Testis (tissue), 3 donors: ENCODE results near the gene NT5E. TPM values are rescaled to one million over a fixed set of nuclear protein-coding genes. Genes with fewer than 3 reads are reported as not detected.

Experiments used
- DNase-seq: peaks from one replicate; pipeline ENCODE4 v3.0.0-alpha.2; 2019
- H3K27ac ChIP-seq, 2 donors: fragments of 200-600 bp; sonication (generic); one replicate each; pipeline ENCODE4 v1.5.1; 2019
- H3K27me3 ChIP-seq: fragments of 200-600 bp; sonication (generic); one replicate; pipeline ENCODE4 v1.5.1; 2019
- H3K36me3 ChIP-seq: fragments of 200-600 bp; sonication (generic); one replicate; pipeline ENCODE4 v1.5.1; 2017; ENCODE audit warnings: low read depth; ENCODE audit errors: missing control alignments
- H3K4me1 ChIP-seq: fragments of 200-600 bp; sonication (generic); one replicate; pipeline ENCODE4 v1.5.1; 2019
- H3K4me3 ChIP-seq, 2 donors: fragments of 200-600 bp; sonication (generic); one replicate each; pipeline ENCODE4 v1.5.1; 2017 to 2019
- H3K9me3 ChIP-seq: fragments of 200-600 bp; sonication (generic); one replicate; pipeline ENCODE4 v1.5.1; 2017
- POLR2A ChIP-seq: fragments of 450-650 bp; IDR thresholded peaks from one replicate; pipeline ENCODE4 v1.6.1; 2017; ENCODE audit warnings: antibody characterized with exemption, mild to moderate bottlenecking, moderate library complexity
- WGBS, 2 donors: methylation state at CpG; one replicate each; pipeline ENCODE4 v1.1.5; 2018; 5-methylcytosine and 5-hydroxymethylcytosine counted together
- intact Hi-C: fragments of 100-400 bp; cut with DNase I; formaldehyde crosslinking; loops from one replicate; pipeline ENCODE4 v1.15.1; 2023; ENCODE audit warnings: low total_unique reads
- polyA plus RNA-seq: library from polyadenylated mRNA; stranded (reverse); fragments of 350-450 nt; fragmentation: Illumina TruSeq; extraction: RNeasy Lipid Tissue Mini Kit (QIAGEN cat#74804); gene quantifications from one replicate; pipeline ENCODE4 v1.2.3, GENCODE V29; 2014; ENCODE audit warnings: low read depth, low replicate concordance; ENCODE audit not compliant: insufficient read depth
- total RNA-seq, 2 donors: library from RNA; depleted of rRNA; stranded (reverse); fragments of >200 nt; gene quantifications; one replicate each; pipeline ENCODE4 v1.2.3, GENCODE V29; 2016
- TF ChIP-seq, protein P1 (sequence below), 3 experiments: fragments of 450-650 bp in 2 of 3; fragments of 200-600 bp in 1 of 3; sonication (generic) in 1 of 3; IDR thresholded peaks; one replicate each; pipeline ENCODE4 v1.5.1; 2016 to 2019; ENCODE audit warnings: antibody characterized with exemption in 3 of 3, mild to moderate bottlenecking in 2 of 3, moderate library complexity in 1 of 3

Gene NT5E
- total and polyA plus RNA-seq, 3 donors from 2014 or later = 32.3 to 33.8 (median 32.4) TPM

GRCh38 chr6:85455471-85456026 is 5.7 kb downstream of the NT5E start:
- intact Hi-C loops = no loop called here
- Histone ChIP-seq H3K27ac (no peak overlapping the region), H3K36me3 (no peaks in the 10 kb centered on the region), H3K4me3 (no peak overlapping the region), H3K9me3 (no peaks in the 10 kb centered on the region), H3K27me3 (no peaks in the 10 kb centered on the region), H3K4me1 (peaks cover 12% of the 10 kb centered on the region)
- DNase-seq = no peak
- TF ChIP-seq, protein P1, sequence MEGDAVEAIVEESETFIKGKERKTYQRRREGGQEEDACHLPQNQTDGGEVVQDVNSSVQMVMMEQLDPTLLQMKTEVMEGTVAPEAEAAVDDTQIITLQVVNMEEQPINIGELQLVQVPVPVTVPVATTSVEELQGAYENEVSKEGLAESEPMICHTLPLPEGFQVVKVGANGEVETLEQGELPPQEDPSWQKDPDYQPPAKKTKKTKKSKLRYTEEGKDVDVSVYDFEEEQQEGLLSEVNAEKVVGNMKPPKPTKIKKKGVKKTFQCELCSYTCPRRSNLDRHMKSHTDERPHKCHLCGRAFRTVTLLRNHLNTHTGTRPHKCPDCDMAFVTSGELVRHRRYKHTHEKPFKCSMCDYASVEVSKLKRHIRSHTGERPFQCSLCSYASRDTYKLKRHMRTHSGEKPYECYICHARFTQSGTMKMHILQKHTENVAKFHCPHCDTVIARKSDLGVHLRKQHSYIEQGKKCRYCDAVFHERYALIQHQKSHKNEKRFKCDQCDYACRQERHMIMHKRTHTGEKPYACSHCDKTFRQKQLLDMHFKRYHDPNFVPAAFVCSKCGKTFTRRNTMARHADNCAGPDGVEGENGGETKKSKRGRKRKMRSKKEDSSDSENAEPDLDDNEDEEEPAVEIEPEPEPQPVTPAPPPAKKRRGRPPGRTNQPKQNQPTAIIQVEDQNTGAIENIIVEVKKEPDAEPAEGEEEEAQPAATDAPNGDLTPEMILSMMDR (IDR thresholded peaks at IDR 0.05) = no peak
- no peak for TF ChIP-seq POLR2A
- 75 to 100% methylated on average over 3 of the region's 3 CpGs for WGBS, 2 donors

- peaks cover 20% of the 10 kb centered on the region for H3K4me1 ChIP-seq
- intact Hi-C loops = no loop called here
- no peaks in the 10 kb centered on the region for H3K9me3 ChIP-seq
- H3K4me3 ChIP-seq = no peak overlapping the region
- H3K27me3 ChIP-seq = no peaks in the 10 kb centered on the region
- H3K36me3 ChIP-seq = no peaks in the 10 kb centered on the region
- no peak overlapping the region for H3K27ac ChIP-seq
- 76 to 89% methylated on average over 4 of the region's 4 CpGs for WGBS, 2 donors
- no peak for TF ChIP-seq POLR2A
- TF ChIP-seq, protein P1 (IDR thresholded peaks at IDR 0.05) = no peak
- DNase-seq = no peak
Measured at GRCh38 chr6:85456782-85457181, 6.9 kb downstream of the NT5E start.

DNA sequence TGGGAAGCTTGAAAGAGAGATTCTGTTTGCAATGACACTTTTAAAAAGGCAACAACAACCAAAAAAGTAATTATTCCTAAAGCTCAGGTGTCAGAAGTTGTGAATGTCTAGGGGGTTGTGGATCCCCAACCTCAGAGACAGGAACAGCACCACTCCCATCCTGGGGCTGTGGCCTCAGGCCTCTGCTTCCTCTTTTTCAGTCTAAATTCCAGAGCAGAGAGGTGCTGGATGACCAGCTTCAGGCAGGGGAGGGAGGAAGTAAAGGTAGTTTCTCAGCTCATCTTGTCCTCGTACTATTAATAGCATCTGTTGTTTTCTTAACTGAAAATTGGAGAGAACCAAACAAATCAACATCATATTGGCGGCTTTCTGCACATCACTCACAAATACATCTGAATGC is 8.3 kb downstream of the NT5E start:
- WGBS, 2 donors = 27 to 67% methylated on average over 2 of the region's 2 CpGs
- intact Hi-C loops = no loop called here
- TF ChIP-seq, protein P1 (IDR thresholded peaks at IDR 0.05) = no peak
- no peak for TF ChIP-seq POLR2A
- no peak for DNase-seq
- H3K4me3 ChIP-seq = no peak overlapping the region
- H3K9me3 ChIP-seq = no peaks in the 10 kb centered on the region
- no peaks in the 10 kb centered on the region for H3K36me3 ChIP-seq
- H3K4me1 ChIP-seq = peaks cover 23% of the 10 kb centered on the region
- H3K27me3 ChIP-seq = no peaks in the 10 kb centered on the region
- peak overlapping the region in 1 of 2 donors; percentile 22 for H3K27ac ChIP-seq

DNA sequence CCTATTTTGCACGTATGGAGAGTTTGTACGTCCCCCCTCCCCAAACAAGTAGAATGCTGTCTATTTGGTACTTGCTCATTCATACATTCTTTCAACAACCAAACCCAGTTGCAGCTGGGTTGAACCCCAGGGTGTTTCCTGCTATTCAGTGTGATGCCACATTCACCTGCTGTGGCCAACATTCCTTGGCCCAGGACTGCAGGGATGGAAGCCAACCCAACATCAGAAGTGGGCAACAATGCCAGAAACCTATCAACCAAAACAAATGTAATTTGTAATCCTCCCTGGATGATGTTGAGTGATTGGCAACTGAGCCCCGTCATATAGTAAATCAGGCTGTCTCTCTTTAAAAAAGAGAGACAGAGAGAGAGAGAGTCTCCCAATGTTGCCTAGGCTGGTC is 8.9 kb downstream of the NT5E start:
- Histone ChIP-seq H3K36me3 (no peaks in the 10 kb centered on the region), H3K4me3 (no peak overlapping the region), H3K27ac (peak overlapping the region in 1 of 2 donors; percentile 22), H3K9me3 (no peaks in the 10 kb centered on the region), H3K4me1 (peaks cover 23% of the 10 kb centered on the region), H3K27me3 (no peaks in the 10 kb centered on the region)
- WGBS, 2 donors = 93 to 98% methylated on average over 3 of the region's 3 CpGs
- intact Hi-C loops = no loop called here
- TF ChIP-seq POLR2A = no peak
- TF ChIP-seq, protein P1 (IDR thresholded peaks at IDR 0.05) = no peak
- DNase-seq = no peak

- no peak for TF ChIP-seq POLR2A
- TF ChIP-seq, protein P1 (IDR thresholded peaks at IDR 0.05) = no peak
- H3K27ac ChIP-seq = peak overlapping the region in 1 of 2 donors; percentile 38
- intact Hi-C loops = no loop called here
- no peak for DNase-seq
- H3K27me3 ChIP-seq = no peaks in the 10 kb centered on the region
- H3K4me3 ChIP-seq = no peak overlapping the region
- WGBS, 2 donors = 52 to 54% methylated on average over 4 of the region's 4 CpGs
- H3K36me3 ChIP-seq = no peaks in the 10 kb centered on the region
- peaks cover 23% of the 10 kb centered on the region for H3K4me1 ChIP-seq
- no peaks in the 10 kb centered on the region for H3K9me3 ChIP-seq
Measured at GRCh38 chr6:85459224-85459901, 9.5 kb downstream of the NT5E start.
